Gastrocnemius medialis (tissue), 4 donors: ENCODE data around the gene MAEA.

Experiments used
- POLR2A ChIP-seq, 2 donors: fragments of 450-650 bp; IDR thresholded peaks; one replicate each; pipeline ENCODE4 v1.6.1; 2017; ENCODE audit warnings: antibody characterized with exemption in 2 of 2, mild to moderate bottlenecking in 2 of 2, moderate library complexity in 2 of 2
- TF ChIP-seq, protein P1 (sequence below), 5 experiments: fragments of 450-650 bp in 3 of 5; fragments of 200-600 bp in 2 of 5; sonication (generic) in 2 of 5; IDR thresholded peaks in 4 of 5; conservative IDR thresholded peaks in 1 of 5; 1 replicate in 4 of 5; 2 replicates in 1 of 5; pipeline ENCODE4 v1.5.1; 2016 to 2019; ENCODE audit warnings: antibody characterized with exemption in 5 of 5, mild to moderate bottlenecking in 3 of 5, moderate library complexity in 3 of 5

- TF ChIP-seq, protein P1, sequence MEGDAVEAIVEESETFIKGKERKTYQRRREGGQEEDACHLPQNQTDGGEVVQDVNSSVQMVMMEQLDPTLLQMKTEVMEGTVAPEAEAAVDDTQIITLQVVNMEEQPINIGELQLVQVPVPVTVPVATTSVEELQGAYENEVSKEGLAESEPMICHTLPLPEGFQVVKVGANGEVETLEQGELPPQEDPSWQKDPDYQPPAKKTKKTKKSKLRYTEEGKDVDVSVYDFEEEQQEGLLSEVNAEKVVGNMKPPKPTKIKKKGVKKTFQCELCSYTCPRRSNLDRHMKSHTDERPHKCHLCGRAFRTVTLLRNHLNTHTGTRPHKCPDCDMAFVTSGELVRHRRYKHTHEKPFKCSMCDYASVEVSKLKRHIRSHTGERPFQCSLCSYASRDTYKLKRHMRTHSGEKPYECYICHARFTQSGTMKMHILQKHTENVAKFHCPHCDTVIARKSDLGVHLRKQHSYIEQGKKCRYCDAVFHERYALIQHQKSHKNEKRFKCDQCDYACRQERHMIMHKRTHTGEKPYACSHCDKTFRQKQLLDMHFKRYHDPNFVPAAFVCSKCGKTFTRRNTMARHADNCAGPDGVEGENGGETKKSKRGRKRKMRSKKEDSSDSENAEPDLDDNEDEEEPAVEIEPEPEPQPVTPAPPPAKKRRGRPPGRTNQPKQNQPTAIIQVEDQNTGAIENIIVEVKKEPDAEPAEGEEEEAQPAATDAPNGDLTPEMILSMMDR (IDR thresholded peaks at IDR 0.05 in 4 of 5, conservative IDR thresholded peaks at IDR 0.05 in 1 of 5) = no peak
- no peak for TF ChIP-seq POLR2A (IDR thresholded peaks at IDR 0.05)
These were observed 34.5 kb upstream of the MAEA start for GRCh38 chr4:1255151-1255550.
